HG03520 (cell line): Measurements from ENCODE around the gene IGSF9B.
A peak's percentile ranks its signal among the peaks of the same experiment; 100 is the strongest.

Experiments used
- ATAC-seq: cut with Tn5 transposase; IDR thresholded peaks from one replicate; pipeline ENCODE4 v1.9.1; 2021; ENCODE audit warnings: mild to moderate bottlenecking, moderate library complexity; ENCODE audit not compliant: unreplicated experiment

Gene IGSF9B

DNA sequence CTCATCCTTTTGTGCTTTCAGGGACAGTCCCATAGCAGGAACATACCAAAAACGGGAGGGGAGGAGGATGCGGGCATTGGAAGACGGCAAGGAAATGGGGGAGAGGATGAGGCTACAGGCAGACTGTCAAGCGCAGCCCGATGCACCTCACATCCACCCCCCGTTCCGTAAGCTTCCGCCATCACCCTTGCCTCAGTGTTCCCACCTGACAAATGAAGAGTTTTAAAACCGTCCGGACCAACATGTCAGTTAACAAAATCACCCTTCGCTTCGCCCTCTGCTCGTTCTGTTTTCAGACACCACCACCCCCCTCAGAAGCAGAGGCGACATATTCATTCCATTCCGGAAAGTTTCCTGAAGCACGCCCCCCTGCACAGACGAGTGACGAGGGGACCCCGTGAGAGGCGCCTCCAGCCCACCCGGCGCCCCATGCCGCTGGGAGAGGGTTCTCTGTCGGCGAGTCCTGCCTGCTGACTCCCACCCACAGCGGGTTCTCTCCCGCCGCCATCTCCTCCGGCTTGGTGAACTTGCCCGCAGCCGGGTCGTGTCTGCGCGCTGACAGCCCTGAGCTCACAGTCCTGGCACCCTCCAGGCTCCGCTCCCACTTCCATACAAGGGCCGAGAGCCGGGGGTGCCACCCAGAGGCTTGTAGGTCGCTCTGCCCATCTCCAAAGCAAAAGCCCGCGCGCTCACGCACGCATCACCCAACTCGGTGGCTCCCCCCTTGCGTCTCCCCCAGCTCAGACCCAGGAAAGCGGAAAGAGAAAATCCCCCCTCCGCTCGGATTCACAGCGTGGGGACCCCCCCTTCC, 1.5 kb downstream of the IGSF9B start:
- no peak for ATAC-seq

DNA sequence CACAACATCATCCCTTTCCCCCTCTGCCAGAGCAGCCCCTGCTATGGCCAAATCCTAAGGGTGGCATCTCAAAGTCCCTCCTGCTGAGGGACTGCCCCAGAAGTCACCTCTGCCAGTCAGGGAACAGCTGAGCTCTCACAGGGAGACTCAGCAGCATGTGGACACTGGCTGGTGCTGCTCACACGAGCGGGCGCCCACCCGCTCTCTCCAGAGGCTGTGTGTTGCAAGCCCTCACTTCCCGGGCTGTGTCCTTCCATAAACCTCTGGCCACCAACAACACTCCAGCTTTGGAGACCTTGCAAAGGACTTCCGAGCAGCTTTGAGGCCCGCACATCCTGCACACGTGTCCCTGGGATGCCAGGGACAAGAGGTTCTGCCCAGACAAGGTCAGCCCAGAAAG, 2.8 kb downstream of the IGSF9B start:
- no peak for ATAC-seq

DNA sequence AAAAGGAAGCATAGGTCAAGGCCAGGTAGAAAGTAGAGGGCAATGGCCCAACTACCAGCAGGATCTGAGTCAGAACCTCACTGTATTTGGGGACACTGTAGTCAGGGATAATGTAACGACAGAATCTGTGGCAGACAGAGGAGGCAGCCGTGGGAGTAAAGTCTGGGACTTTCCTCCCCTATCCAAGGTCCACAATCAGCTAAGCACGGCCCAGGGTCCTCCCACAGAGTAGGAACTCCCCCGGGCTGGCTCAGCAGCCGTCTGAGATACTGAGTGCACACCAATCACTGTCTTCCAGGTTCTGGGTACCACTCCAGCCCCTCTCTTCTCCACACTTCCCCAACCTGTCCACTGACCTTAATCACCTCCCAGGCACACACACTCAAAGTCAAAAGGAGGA, 3.2 kb downstream of the IGSF9B start:
- no peak for ATAC-seq

DNA sequence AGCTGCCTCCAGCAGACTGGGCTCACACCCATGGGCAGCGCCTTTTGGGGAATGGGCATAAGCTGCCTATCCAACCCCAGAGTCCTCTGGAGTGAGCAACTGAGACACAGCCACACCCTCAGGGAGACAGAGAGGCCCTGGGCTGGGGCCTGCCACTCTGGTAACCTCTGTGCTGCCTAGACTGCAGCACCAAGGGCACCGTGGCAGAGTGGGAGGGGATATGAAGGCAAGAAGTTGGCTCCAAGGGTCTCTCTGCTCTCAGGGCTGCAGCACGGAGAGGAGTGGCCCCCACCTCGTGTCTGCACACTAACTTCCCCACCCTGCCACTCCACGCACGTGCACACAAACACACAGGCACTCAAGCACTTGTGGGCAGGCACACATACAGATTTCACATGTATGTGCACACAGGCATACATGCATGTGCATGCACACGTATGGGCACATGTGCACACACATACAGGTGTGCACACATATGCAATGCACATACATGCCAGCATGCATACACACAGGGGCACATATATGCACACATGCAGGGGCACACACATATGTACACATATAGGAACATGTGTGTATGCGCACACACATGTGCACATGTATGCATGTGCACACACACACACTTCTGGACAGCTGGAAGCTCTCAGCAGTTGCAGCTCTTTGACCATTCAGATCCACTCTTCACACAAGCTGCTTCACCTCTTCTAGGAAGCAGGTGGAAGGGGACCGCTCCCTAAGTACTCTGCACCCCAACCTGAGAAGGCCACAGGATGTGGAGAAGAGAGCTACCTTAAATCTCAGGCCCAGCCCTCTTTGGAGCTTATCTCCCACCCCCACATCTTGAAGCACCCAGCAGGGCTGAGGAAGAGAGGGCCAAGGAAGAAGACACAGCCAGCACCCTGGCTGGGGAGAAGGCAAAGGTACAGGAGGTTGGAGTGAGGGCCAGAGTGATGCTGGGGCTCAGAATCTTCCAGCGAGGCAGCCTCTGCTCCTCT, 4.3 kb downstream of the IGSF9B start:
- no peak for ATAC-seq

DNA sequence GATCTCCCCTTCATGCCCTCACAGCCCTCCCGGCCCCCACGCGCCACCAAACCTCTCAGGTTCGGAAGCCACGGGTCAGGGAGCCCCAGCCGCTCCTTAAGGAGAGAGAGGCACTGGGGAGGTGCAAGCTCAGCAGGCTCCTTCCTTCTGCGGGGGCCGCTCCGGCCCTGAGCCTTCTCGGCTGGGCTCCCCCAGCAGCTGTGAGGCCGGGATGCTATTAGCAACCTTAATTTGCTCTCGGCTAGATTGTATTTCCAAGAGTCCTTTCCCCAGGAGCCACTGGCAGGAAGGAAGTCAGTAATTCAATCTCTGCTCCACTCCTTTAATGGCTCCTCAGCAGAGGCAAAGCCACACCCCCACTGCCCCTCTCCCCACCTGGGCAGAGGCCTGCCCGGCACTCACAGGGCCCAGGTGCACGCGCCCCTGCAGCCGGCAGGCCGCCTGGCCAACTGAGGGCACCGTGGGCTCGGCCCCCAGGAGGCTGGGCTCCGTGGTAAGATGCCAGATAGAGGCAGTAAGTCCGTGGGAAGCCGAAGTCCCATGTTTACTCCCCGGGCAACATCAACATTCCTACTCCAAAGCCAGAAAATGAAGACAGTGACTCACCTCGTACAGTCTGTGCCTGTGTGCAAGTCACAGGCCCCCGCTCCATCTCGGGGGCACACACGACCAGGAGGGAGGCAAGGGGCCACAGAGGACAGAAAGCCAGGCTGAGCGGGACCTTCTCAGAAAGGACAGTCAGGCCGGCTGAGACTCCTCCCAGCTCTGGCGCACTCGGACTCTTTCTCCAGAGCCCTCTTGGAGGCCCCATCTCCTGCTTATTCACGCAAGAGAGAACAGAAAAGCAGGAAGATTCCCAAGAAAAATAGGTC, 5.2 kb downstream of the IGSF9B start:
- ATAC-seq: no peak

DNA sequence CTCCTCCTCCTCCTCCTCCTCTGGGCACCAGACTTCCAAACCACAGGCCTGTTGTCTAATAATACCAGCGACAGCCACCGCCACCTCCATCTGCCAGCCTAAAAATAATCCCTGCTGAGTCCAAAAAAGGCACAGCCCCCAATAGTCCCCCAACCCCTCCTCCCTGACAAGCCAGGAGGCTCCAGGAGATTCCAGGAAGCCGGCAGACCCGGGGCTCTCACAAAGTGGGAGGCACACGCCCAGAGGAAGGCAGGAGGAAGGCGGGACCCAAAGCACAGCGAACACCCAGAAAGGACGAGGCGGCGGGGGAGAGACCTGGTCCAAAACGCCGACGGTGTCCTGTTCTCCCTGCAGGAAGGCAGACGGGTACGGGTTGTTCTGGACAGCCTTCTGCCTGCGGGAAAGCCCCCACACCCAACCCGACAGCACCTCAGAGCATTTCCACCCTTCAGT, 5.9 kb downstream of the IGSF9B start:
- ATAC-seq: no peak

DNA sequence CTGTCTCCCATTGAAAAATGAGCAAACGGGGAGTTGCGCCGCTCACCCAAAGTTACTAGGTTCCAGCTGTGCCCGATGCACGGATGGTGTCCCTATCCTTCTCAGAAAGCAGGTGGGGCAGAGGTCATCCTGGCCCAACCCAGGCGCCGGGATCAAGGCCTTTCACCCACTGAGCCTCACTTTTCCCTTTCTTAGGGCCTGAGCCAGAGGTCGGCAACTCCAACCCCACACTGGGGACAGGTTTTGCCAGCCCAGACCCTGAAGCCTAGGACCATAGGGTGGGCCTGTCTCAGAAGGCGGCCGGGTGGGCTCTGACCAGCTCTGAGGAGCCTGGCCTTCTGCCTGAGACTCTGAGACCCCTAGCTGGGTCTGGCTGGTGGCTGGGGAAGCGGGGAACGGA, 6.3 kb downstream of the IGSF9B start:
- ATAC-seq: no peak

DNA sequence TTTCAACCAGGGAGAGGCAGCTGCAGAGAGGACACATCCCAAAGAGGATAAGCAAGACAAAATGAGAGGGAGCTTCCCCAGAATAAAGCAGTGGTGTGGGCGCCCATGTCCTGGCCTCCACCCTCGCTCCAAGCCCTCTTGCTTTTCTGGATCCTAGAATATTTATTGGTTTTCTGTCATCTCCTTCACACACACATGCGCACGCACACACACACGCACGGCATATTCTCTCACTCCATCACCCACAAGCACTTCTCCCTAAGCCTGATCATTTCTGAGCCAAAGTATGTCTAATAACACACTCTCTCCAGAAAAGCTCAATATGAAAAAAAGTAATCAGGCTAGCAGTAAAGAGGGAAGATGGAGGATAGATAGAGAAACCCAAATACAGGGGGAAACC, 7.6 kb downstream of the IGSF9B start:
- no peak for ATAC-seq

DNA sequence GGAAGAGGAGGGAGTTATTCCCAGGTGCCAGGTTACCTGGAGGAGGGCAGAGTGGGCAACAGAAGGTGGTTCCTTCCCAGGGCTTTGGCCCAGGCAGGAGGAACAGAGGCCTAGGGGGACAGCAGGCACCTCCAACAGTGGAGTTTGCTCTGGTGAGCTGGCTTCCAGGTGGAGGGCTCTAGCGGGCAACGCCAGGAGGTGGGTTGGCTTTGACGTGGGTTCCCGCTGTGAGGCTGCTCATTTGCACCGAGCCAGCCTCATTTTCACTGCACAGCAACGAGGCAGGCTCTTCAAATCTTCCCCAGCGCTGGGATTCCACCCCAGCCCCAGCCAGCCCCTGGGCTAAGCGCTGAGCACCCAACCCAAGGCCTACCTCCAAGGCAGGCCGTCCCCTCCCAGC, 8.1 kb downstream of the IGSF9B start:
- ATAC-seq: no peak

DNA sequence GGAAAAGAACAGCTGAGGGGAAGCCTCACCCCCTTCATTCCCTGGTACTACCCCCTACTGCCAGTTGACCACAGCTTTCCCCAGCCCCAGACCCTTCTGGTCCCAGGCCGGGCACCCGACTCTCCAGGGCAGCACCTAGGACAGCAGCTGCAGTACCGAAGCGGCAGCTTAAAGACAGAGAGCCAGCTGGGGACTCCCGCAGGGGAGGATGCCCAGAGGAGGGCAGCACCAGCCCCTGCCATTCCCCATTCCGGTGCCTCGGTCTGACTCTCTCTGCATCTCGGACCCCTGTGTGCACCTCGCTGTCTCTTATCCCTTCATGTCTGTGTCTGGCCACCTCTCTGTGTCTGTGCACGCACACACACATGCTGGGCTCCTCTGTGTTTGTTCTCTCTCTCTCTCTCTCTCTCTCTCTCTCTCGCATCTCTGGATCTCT, 9.4 kb downstream of the IGSF9B start:
- ATAC-seq: peak; percentile 60

DNA sequence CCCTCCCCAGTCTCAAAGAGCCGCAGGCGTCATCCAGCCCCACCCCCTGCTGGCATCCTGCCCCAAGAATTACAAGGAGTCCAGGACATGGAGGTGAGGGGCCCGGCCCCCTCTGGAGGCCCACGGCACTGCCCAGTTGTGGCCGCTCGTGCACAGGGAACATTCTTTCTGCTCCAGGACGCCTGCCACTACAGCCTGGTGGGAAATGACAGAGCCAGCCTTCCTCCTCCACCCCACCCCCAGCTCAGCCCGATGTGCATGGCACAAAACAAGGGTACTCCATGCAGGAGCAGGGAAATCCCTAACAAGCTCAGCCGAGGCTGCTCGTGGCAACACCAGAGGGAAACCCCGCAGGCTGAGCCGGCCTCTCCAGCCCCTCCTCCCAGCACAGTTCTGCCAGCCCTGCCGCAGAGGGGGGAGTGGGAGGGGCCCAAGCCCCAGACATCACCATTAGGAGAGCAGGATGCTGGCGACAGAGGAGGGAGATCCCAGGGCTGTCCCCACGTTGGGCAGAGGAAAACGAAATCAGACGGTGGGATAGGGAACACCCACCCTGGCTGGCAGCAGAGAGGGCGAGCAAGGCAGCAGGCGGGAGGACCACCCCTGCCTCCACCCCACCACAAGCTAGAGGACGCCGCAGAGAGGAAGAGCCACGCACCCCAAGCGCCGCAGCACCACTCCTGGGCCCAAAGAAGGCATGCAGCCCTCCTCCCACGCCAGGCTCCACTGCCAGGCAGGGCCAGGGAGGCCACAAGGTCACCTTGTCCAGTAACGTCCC, 10.0 kb downstream of the IGSF9B start:
- peak; percentile 13 for ATAC-seq

DNA sequence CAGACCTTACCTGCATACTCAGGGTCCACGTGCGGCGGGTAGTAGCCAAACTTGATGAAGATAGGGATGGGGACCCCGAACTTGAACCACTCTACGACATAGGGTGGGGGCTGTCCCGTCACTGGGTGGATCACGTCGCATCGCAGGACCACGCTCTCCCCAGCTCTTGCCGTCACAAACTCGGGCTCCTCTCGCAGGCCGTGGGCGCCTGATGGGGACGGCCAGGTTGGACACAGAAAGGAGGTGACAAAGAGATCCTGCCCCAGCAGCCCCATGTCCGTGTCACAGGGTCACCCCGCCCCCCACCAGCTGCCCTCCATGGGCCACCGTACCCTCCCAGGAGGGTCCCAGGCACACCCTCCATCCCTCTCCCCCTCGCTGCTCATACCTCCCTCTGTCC, 10.7 kb downstream of the IGSF9B start:
- ATAC-seq: no peak

DNA sequence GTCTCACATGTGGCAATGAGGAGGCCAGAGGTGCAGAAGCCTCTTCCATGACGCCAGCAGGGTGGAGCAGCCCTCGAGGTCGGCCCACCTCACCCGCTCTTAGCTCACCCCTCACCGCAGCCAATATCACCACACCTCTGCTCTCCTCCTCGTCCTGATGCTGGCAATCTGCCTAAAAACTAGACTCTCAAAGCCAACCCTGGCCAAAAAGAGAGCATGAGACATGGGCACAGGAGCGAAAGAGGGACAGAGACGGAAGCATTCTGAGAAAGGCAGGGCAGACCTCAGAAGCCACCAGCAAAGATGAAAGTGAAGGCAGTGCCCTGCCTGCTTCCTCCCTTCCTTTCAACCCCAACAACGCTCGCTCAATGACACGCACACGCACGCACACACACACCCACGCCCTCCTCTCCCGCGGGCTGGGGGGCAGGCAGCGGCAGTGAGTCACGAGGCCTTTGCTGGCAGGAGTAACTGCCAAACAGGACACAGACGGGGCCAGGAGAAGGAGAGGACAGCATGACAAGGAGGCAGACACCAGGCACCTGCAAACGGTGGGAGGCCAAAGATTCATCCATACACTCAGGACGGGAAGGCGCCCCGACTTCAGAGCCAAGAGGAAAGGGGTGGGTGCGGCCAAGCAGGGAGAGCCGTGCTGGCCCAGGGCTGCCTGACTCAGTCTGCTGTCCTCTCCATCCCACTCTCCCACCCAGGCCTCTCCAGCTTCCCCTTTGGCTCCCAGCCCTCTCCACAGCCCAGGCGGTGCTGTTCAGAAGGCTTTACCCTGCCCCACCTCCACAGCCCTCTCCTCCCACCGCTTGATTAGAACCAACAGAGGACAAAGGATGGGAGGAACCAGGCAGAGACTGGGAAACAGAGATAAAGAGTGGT, 11.4 kb downstream of the IGSF9B start:
- ATAC-seq: no peak

DNA sequence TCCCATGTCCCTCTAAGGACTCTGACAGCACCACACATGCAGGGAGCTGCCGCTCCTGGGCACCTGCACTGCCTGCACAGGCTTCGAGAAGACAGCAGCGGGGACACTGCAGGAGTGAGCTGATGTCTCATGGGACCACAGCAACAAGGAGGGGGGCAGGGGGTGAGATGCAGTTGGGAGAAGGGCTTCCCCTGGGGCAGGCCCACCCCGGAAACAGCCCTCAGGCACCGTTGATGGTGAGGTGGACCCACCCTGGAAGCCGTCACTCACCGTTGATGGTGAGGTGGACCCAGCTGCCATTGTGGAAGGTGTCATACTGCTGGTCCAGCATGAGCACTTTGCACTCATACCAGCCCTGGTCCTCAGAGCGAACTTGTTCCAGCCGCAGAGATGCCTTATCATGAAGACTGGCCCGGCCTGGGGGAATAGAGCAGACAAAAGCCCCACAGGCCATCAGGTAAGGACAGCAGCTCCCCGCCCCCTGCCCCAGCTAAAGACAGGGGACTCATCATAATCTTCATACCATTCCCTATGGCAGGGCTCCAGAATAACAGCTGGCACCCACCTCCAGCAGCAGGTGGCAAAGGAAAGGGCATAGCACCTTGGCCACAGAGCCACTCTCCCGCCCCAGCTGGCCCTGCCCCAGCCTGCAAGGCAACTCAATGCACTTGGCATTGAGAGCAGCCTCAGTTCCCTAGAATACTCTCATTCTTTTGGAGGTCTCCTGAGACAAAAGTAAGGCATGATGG, 12.6 kb downstream of the IGSF9B start:
- ATAC-seq: no peak

DNA sequence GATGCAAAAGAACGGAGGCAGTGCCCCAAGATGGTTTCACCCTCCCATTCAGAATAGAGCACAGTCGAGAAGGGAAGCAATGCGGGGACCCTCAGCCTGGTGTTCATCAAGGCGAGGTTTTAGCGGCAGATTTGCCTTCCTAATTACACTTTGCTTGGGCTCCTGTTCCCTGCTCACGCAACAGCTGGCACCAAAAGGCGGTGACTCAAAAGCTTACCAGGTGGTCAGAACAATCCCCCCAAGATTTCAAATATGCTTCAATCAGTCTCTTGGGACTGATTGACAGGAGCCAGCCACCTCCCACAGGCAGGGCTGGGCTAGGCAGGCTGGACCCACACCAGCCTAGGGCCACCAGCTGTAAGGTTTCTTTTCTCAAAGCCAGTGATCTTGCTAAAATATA, 14.2 kb downstream of the IGSF9B start:
- no peak for ATAC-seq

DNA sequence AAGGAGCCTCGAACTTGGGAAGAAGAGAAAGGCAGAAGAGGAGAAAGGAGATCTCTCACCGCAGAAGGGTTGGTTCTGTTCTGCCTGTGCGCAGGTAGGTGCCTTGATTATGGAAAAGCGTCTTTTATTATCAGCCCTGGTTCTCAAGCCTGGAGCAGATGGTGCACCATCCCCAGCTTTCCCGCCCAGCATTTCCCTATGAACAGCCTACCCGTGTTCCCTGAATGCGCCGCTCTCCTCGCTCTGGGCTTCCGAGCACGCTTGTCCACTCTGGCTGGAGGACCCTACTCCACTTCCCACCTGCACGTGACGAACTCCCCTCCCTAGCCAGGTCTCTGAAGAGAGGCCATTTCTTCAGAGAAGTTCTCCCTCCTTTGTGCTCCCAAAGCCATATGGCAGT, 15.2 kb downstream of the IGSF9B start:
- ATAC-seq: no peak

DNA sequence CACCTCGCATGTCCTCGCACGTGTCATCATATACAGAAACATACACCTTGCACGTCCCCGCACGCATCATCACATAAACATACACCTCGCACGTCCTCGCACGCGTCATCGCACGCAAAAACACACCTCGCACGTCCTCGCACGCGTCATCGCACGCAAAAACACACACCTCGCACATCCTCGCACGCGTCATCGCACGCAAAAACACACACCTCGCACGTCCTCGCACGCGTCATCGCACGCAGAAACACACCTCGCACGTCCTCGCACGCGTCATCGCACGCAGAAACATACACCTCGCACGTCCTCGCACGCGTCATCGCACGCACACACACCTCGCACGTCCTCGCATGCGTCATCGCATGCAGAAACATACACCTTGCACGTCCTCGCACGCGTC, 16.7 kb downstream of the IGSF9B start:
- ATAC-seq: no peak

DNA sequence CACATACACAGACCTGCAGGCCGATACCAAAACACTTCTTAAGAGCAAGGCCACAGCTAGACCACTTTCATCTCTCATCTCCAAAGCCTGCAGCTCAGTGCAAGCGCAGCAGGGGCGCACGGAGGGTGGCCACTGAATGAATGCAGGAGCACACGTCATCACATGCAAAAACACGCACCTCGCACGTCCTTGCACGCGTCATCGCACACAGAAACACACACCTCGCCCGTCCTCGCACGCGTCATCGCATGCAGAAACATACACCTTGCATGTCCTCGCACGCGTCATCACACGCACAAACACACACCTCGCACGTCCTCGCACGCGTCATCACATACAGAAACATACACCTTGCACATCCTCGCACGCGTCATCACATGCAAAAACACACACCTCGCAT, 17.2 kb downstream of the IGSF9B start:
- no peak for ATAC-seq
